Rectal smooth muscle tissue (tissue), 1 donor: ENCODE measurements around the gene TSPAN14.

ENCODE experiments used
- H3K27ac ChIP-seq: one replicate; pipeline ENCODE4 v1.7.0; 2013; ENCODE audit warnings: low read depth, low read length, inconsistent platforms
- H3K27me3 ChIP-seq: one replicate; pipeline ENCODE4 v1.7.0; 2013; ENCODE audit warnings: low read length; ENCODE audit not compliant: control insufficient read depth, insufficient read depth
- H3K36me3 ChIP-seq: one replicate; pipeline ENCODE4 v1.7.0; 2013; ENCODE audit warnings: low read length; ENCODE audit not compliant: control insufficient read depth, insufficient read depth
- H3K4me1 ChIP-seq: one replicate; pipeline ENCODE4 v1.7.0; 2013; ENCODE audit warnings: low read length; ENCODE audit not compliant: control insufficient read depth, insufficient read depth
- H3K4me3 ChIP-seq: one replicate; pipeline ENCODE4 v1.7.0; 2013; ENCODE audit warnings: low read length
- H3K9ac ChIP-seq: one replicate; pipeline ENCODE4 v1.7.0; 2013; ENCODE audit warnings: low read length

TSPAN14 gene

GRCh38 chr10:80480852-80481251 is 26.7 kb downstream of the TSPAN14 start:
- H3K4me3 ChIP-seq, result no peak overlapping the region
- peaks cover 3% of the 10 kb centered on the region for H3K36me3 ChIP-seq
- H3K27me3 ChIP-seq, result no peaks in the 10 kb centered on the region
- H3K9ac ChIP-seq, result no peak overlapping the region
- no peak overlapping the region for H3K27ac ChIP-seq
- no peaks in the 10 kb centered on the region for H3K4me1 ChIP-seq

GRCh38 chr10:80484243-80484642 is 30.1 kb downstream of the TSPAN14 start:
- H3K4me1 ChIP-seq, result no peaks in the 10 kb centered on the region
- H3K27me3 ChIP-seq, result no peaks in the 10 kb centered on the region
- H3K27ac ChIP-seq, result no peak overlapping the region
- H3K4me3 ChIP-seq, result no peak overlapping the region
- H3K36me3 ChIP-seq, result no peaks in the 10 kb centered on the region
- H3K9ac ChIP-seq, result no peak overlapping the region

DNA sequence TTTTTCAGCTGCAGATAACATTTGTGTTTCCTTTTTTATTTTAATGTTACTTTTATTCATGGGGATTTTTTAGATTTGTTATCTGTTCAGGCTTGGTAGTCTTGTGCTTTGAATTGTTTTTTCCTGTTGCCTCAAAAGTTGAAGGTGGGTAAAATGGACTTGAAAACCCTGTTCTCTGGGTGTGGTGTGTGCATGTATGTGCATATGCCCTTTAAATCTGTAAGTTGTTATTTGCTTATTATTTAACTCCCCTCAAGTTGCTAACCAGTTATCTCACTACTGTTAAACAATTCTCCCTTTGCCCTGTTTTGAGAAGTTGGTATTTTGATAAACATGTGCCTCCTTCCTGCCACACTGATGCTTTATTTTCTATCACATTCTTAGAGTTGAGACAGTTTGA is 30.6 kb downstream of the TSPAN14 start:
- Histone ChIP-seq H3K4me3 (no peak overlapping the region), H3K9ac (no peak overlapping the region), H3K4me1 (no peaks in the 10 kb centered on the region), H3K27ac (no peak overlapping the region), H3K36me3 (no peaks in the 10 kb centered on the region), H3K27me3 (no peaks in the 10 kb centered on the region)

DNA sequence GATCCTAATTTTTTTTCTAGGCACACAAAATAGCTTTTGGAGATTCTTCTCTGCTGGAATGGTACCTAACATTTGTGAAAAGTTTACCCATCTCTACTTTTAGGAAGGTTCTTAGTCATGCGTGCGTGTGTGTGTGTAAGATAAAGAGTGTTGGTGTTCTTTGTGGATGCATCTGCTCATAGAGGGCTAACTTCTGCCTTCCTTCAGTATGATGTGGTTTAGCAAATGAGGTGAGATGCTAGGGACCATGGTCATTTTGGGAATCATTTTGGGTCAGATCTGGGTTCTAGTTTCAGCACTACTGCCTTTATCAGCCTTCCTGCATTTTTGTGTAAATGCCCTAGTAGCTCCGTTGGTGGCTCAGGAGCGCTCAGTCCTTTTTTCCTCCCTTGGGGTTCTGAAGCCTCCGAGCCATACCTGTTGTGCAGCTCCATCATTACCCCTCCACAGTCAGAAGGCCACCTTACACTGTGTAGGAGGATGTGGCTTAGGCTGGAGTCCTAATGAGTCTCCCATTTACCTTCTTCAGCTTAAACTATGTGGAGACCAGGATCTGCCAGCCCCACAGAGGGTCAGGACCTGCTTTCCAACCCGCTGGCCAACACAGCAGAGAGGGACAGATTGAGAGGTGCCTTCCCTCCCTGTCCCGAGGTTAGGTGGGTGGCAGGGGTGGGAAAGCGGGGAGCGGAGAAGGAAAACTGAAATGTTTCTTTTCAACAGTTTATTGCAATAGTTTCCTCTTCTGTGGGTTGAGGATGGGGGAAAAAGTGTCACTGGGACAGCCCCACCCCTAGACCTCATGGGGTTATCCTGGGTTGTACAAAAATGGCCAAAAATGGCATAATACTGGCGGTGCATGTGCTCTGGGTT is 31.2 kb downstream of the TSPAN14 start:
- no peaks in the 10 kb centered on the region for H3K4me1 ChIP-seq
- no peaks in the 10 kb centered on the region for H3K36me3 ChIP-seq
- no peaks in the 10 kb centered on the region for H3K27me3 ChIP-seq
- no peak overlapping the region for H3K27ac ChIP-seq
- H3K9ac ChIP-seq, result no peak overlapping the region
- no peak overlapping the region for H3K4me3 ChIP-seq

GRCh38 chr10:80485946-80486764 is 32.0 kb downstream of the TSPAN14 start:
- H3K4me3 ChIP-seq, result no peak overlapping the region
- H3K9ac ChIP-seq, result no peak overlapping the region
- no peak overlapping the region for H3K27ac ChIP-seq
- H3K4me1 ChIP-seq, result no peaks in the 10 kb centered on the region
- no peaks in the 10 kb centered on the region for H3K27me3 ChIP-seq
- no peaks in the 10 kb centered on the region for H3K36me3 ChIP-seq

DNA sequence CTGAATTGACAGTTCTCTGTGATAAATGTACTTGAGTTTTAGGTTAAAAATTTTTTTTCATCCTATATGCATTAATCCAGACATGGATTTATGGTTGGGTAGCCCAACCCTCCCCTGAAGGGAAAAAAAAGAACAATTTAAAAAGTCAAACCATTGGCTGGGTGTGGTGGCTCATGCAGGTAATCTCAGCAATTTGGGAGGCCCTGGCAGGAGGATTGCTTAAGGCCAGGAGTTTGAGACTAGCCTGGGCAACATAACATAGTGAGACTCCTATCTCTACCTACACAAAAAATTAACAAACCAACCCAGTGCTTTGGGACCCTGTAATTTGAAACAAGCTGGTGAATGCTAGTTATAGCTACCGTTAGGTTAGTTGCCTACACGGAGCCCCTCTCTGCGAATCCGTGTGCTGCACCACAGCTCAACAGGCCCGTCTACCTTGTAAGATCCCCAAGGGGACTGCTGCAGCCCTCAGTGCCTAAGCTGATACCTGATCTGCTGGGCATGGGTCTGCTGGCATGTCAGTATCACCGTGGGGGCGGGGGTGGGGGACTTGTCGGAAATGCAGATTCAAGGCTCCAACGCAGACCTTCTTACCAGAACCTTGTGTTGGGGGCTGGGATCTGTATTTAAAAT is 32.8 kb downstream of the TSPAN14 start:
- Histone ChIP-seq H3K4me3 (no peak overlapping the region), H3K27me3 (no peaks in the 10 kb centered on the region), H3K27ac (no peak overlapping the region), H3K4me1 (no peaks in the 10 kb centered on the region), H3K36me3 (peaks cover 5% of the 10 kb centered on the region), H3K9ac (no peak overlapping the region)

DNA sequence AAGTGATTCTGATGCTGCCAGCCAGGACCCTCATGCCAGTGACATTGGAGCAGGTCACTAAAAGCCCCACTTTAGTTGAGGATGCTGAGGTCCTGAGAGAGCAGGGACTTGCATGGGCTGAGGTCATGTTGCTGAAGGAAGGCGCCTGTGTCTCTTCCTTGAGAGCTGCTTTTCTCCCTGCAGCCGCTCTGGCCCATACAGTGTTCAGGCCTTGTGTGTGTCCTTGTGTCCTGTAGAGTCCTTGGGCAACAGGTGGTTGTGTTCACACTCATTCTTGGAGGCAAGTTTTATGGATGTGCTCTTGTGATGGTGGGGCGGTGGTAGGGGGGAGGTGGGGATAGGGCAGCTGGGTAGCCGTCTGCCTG is 33.3 kb downstream of the TSPAN14 start:
- no peaks in the 10 kb centered on the region for H3K27me3 ChIP-seq
- H3K4me1 ChIP-seq, result no peaks in the 10 kb centered on the region
- peaks cover 5% of the 10 kb centered on the region for H3K36me3 ChIP-seq
- no peak overlapping the region for H3K4me3 ChIP-seq
- H3K27ac ChIP-seq, result no peak overlapping the region
- no peak overlapping the region for H3K9ac ChIP-seq

DNA sequence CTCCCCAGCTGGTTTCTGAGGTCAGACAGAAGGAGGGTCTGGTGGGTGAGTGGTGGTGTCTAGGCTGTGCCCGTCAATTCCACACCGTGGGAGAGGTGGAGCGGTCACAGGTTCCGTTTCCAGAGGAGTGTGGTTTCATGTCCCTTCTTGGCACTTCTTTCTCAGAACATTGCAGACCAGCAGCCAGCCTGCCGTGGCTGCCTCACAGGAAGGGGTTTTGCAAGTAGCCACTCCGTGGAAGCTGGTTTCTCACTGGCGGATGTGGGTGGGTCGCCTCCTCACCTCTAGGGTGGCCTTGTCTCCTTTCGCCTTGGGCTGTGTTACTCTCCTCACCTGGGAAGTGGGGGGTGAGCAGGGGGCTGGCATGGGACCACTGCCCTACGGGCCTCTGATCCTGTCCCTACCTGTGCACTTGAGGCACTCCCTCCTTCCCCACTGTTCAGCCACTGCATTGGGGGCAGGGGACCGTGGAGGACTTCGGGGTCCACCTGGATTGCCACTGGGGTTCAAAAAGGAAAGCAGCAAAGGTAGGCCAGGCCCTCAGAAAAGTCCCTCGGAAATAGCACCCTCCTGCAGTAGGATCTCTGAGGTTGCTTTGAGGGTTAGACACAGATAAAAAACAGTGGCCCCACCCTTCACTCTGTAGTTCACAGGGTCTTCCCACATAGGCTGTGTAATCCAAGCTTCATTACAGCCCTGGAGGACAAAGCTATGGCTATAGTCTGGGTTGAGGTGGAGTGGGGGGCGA is 33.9 kb downstream of the TSPAN14 start:
- Histone ChIP-seq H3K4me3 (no peak overlapping the region), H3K27ac (no peak overlapping the region), H3K4me1 (no peaks in the 10 kb centered on the region), H3K36me3 (peaks cover 5% of the 10 kb centered on the region), H3K27me3 (no peaks in the 10 kb centered on the region), H3K9ac (no peak overlapping the region)

DNA sequence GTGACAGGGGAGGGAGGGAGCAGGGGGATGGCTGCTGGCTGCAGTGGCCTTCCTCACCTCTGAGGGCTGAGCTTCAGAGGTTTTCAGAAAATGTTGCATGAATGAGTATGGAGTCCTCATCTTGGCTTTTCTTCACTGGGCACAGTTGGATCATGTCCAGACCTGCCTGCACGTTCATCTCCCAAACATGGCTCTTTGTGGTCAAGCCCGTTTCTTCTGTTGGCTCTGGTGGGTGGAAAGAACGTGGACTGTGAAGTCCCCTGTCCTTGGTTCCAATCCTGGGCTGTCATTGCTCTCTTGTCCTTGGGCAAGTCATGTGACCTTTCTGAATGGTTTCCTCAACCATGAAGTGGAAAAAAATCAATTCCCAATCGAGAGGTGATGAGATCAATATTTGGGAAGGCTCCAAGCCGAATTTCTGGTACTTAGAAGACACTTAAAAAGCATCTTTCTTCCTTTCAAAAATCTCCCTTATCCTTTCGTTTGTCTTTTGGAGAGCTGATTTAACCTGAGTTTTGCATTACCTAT is 34.5 kb downstream of the TSPAN14 start:
- H3K4me1 ChIP-seq, result no peaks in the 10 kb centered on the region
- no peak overlapping the region for H3K27ac ChIP-seq
- no peak overlapping the region for H3K9ac ChIP-seq
- no peaks in the 10 kb centered on the region for H3K27me3 ChIP-seq
- no peak overlapping the region for H3K4me3 ChIP-seq
- H3K36me3 ChIP-seq, result peaks cover 5% of the 10 kb centered on the region

DNA sequence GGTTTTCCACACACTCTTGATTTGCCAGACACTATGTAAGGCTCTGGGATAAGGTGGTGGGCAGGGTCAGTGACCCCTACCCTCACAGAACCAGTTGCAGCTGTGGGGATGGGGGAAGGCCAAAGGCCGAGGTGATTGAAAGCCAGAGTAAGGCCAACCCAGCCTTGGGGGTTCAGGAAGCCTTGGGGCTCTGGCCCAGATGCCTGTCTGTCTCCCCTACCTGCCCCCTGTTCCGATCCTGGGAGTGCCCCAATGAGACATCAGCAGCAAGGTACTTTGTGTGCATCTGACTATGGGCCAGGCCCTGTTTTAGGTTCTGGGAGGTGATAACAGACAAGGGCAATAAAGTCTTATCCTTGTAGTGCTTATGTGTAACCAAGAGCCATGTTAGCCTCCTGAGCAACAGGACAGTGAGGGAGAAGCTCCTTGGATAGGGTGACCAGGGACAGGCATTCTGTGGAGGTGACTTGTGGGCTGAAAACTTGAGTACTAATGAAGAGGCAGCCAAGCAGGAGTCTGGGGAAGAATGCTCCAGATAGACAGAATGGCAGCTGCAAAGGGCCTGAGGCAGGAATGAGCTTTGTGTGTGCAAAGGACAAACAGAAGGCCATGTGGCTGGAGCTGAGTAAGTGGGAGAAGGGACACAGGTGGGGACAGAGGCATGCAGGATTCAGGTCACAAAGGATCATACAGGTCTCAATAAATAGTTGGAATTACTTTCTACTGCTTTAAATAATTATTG is 35.4 kb downstream of the TSPAN14 start:
- Histone ChIP-seq H3K36me3 (peaks cover 5% of the 10 kb centered on the region), H3K4me1 (no peaks in the 10 kb centered on the region), H3K27ac (no peak overlapping the region)

DNA sequence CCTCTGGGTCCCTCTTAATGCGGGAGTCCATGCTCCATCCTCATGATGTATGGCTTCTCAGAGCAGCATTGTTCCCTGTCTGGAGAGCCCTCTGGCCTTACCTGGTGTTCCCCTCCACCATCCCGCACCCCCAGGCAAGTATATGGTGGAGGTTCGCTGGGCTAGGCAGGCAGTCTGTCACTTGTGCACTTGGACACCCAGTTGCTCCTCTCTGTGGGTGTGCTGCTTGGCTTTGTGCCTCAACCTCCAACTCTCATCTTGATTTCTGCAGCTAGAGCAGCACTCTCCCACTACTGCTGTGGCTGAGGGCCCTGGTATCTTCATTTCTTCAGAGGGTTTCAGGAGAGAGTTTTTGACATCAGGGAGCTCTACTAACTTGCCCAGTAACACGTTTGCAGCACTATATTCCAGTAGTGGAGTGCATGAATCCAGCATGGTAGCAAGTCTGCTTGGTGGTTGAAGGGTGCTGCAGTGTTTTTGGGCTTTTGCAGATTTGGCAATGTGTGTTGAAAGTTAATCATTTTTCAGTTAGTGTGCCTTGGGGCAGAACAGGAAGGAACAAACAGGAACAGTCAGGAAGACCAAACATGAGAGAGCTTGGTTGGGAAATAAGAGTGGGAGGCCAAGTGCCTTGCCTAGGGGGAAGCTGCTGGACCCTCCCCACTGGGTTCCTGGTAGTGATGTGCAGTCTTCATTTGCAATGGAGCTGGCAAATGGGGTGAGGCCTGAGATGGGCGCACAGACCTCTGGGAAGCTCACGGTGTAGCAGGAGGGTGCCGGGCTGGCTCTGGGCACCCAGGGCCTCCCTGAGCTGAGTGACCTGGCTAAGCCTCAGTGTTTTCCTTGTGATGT is 37.4 kb downstream of the TSPAN14 start:
- Histone ChIP-seq H3K27ac (no peak overlapping the region), H3K4me1 (no peaks in the 10 kb centered on the region), H3K4me3 (no peak overlapping the region), H3K36me3 (peaks cover 5% of the 10 kb centered on the region), H3K9ac (no peak overlapping the region), H3K27me3 (no peaks in the 10 kb centered on the region)

More for the DNA sequence above, 35.4 kb downstream of the TSPAN14 start:
- no peak overlapping the region for H3K4me3 ChIP-seq
- H3K27me3 ChIP-seq, result no peaks in the 10 kb centered on the region
- H3K9ac ChIP-seq, result no peak overlapping the region
